Kidney (tissue), 14 donors: ENCODE data around the gene FATE1. TPM values are rescaled to one million over a fixed set of nuclear protein-coding genes. Genes with fewer than 3 reads are reported as not detected.

Experiments used
- DNase-seq, 5 donors: peaks; one replicate each; pipeline ENCODE4 v3.0.0-alpha.2; 2013 to 2020
- FAIRE-seq: peaks from 2 replicates; lab custom pipeline; 2012; peaks lifted over from hg19 to GRCh38; lab: Jason Lieb, UNC
- H3K27ac ChIP-seq, 2 donors: one replicate each; pipeline ENCODE4 v1.7.0; 2013; ENCODE audit warnings: low read depth in 2 of 2, low read length in 2 of 2, inconsistent platforms in 1 of 2
- H3K27me3 ChIP-seq: one replicate; pipeline ENCODE4 v1.7.1; 2013; ENCODE audit warnings: low read length, inconsistent platforms; ENCODE audit not compliant: control insufficient read depth, insufficient read depth
- H3K36me3 ChIP-seq, 3 donors: one replicate each; pipeline versions ENCODE4 v1.7.0 to v1.7.1; 2013; ENCODE audit warnings: low read length in 3 of 3, control low read depth in 1 of 3, inconsistent platforms in 1 of 3; ENCODE audit not compliant: insufficient read depth in 3 of 3, control insufficient read depth in 2 of 3
- H3K4me1 ChIP-seq, 3 donors: one replicate each; pipeline versions ENCODE4 v1.7.0 to v1.7.1; 2013; ENCODE audit warnings: low read length in 3 of 3, inconsistent platforms in 1 of 3, low read depth in 1 of 3; ENCODE audit not compliant: control insufficient read depth in 2 of 3, insufficient read depth in 2 of 3
- H3K4me3 ChIP-seq, 3 donors: one replicate each; pipeline versions ENCODE4 v1.7.0 to v1.8.1; 2013; ENCODE audit warnings: low read length in 3 of 3, control low read depth in 1 of 3, inconsistent platforms in 1 of 3
- H3K9ac ChIP-seq, 3 donors: one replicate each; pipeline versions ENCODE4 v1.7.0 to v1.7.1; 2013; ENCODE audit warnings: low read length in 3 of 3, control low read depth in 1 of 3, inconsistent platforms in 1 of 3
- H3K9me3 ChIP-seq, 3 donors: one replicate each; pipeline versions ENCODE4 v1.7.0 to v1.7.1; 2013; ENCODE audit warnings: low read length in 3 of 3, control low read depth in 1 of 3, inconsistent platforms in 1 of 3; ENCODE audit not compliant: control insufficient read depth in 2 of 3, insufficient read depth in 1 of 3
- intact Hi-C: fragments of 100-400 bp; cut with DNase I; formaldehyde crosslinking; loops from one replicate; pipeline ENCODE4 v1.11.1; 2022
- polyA plus RNA-seq: library from polyadenylated mRNA; stranded (reverse); fragments of 350-450 nt; fragmentation: Illumina TruSeq; extraction: RNeasy Lipid Tissue Mini Kit (QIAGEN cat#74804); gene quantifications from one replicate; pipeline ENCODE4 v1.2.3, GENCODE V29; 2014; ENCODE audit warnings: low read depth, low replicate concordance; ENCODE audit not compliant: insufficient read depth
- total RNA-seq: library from RNA; stranded (reverse); fragmentation: NEBNext Ultra II Directional; extraction: Animal tissue kit (Norgen Biotek cat#: 25700); gene quantifications from one replicate; pipeline ENCODE4 v1.2.1, GENCODE V29; 2021
- TF ChIP-seq, protein P1 (sequence below): IDR thresholded peaks from 3 replicates; pipeline ENCODE4 v1.5.1; 2012; ENCODE audit warnings: mild to moderate bottlenecking, moderate library complexity, borderline replicate concordance; ENCODE audit not compliant: insufficient read depth; ENCODE audit errors: extremely low read depth
- donor health status: control.
- donor health status: control.
- donor health status: control.
- donor health status: control.
- donor health status: control.
- donor health status: DM: yes; HTN: yes; CAD: no.
- donor health status: Normal renal cell carcinoma (clear cell type).

Gene FATE1
- total and polyA plus RNA-seq, 2 donors from 2014 or later: 0.52 TPM; not detected in 1

DNA sequence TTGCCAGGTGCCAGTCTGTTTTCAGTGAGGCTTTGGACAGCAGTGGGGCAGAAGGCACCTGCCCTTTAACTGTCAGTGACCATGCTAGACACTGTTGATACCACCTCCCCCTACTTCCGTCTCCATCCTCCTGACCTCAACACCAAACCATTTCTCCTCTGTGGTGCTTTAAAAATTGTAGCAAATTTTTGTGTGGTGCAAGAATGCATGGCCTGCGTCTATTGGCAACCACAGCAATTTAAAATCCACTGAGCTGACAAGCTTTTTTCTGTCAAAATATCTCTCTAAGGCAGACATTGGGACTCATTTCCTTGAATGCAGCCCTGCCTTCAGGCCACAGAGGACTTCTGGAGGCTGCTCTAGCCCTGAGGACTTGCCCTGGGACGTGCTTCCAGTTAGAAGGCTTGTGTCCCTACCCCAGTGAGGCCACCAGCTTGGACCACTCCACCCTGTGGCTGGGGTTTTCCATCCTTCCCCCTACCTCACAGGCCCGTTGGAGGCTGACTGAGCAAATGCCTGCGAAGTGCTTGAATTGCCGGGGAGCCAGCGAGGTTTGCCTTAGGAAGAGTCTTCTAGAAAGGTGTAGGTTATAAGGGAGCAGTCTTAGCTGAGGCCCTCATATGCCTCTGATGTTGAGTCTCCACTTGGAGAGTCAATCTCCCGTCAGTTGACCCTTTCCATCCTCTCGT is 13.7 kb upstream of the FATE1 start:
- DNase-seq (no peak), FAIRE-seq (no peak)
- no peaks in the 10 kb centered on the region for H3K9me3 ChIP-seq
- no peaks in the 10 kb centered on the region for H3K27me3 ChIP-seq
- TF ChIP-seq, protein P1, sequence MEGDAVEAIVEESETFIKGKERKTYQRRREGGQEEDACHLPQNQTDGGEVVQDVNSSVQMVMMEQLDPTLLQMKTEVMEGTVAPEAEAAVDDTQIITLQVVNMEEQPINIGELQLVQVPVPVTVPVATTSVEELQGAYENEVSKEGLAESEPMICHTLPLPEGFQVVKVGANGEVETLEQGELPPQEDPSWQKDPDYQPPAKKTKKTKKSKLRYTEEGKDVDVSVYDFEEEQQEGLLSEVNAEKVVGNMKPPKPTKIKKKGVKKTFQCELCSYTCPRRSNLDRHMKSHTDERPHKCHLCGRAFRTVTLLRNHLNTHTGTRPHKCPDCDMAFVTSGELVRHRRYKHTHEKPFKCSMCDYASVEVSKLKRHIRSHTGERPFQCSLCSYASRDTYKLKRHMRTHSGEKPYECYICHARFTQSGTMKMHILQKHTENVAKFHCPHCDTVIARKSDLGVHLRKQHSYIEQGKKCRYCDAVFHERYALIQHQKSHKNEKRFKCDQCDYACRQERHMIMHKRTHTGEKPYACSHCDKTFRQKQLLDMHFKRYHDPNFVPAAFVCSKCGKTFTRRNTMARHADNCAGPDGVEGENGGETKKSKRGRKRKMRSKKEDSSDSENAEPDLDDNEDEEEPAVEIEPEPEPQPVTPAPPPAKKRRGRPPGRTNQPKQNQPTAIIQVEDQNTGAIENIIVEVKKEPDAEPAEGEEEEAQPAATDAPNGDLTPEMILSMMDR: no peak
- no peak overlapping the region for H3K27ac ChIP-seq
- no peak overlapping the region for H3K4me3 ChIP-seq
- intact Hi-C loops: no loop called here
- no peak overlapping the region for H3K9ac ChIP-seq
- H3K4me1 ChIP-seq: no peaks in the 10 kb centered on the region
- H3K36me3 ChIP-seq: no peaks in the 10 kb centered on the region

DNA sequence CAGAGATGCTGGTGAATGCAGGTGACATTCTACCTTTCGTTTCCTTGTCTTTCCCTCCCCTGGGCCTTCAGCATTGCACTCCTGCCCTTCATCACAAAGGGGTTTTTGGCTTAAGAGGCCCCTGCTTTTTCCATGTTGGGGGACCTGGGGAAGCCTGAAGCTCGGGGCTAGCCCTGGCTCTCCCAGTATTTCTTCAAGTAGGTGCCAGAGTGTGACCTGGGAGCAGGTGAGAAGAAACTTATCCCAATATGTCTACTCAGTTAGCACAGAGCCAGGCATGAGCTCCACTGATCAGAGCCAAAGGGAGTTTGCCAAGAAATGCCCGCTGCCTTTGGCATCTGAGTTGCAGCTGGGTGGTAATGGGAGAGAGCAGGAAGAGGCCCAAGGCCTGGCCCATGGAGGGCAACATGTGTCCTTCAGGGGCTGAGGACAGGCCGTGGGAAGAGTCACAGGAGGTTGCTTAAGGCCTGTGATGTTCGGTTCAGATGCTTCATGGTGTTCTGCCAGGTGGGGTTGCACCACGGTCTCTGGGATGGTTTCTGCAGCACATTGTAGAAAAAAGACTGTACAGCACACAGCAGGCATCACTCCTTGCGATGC is 13.0 kb upstream of the FATE1 start:
- intact Hi-C loops: no loop called here
- Histone ChIP-seq H3K9me3 (no peaks in the 10 kb centered on the region), H3K27ac (no peak overlapping the region), H3K9ac (no peak overlapping the region), H3K4me3 (no peak overlapping the region), H3K27me3 (no peaks in the 10 kb centered on the region), H3K36me3 (no peaks in the 10 kb centered on the region), H3K4me1 (no peaks in the 10 kb centered on the region)
- TF ChIP-seq, protein P1: no peak
- FAIRE-seq: no peak
- no peak for DNase-seq

DNA sequence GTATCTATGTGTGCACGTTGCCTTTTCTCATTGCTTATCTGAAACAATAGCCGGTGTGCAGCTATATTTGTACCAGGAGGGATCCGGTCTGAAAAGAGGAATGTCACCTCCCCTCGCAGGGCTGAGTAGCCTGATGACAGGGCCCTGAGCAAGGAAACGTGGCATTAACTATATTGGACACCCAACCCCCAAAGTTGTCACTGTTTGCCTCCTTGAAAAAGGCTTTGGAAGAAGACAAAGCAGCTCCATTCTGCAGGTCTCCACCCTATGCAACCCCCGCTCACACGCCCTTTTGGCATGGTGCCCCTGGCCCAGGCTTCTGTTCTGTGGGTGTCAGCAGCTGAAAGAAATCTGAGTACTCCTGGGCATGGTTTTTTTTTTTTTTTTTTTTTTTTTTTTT is 12.3 kb upstream of the FATE1 start:
- DNase-seq: peak in 1 of 5 donors; percentile 25
- intact Hi-C loops: no loop called here
- TF ChIP-seq, protein P1: no peak
- H3K9ac ChIP-seq: no peak overlapping the region
- H3K27me3 ChIP-seq: no peaks in the 10 kb centered on the region
- no peak for FAIRE-seq
- H3K9me3 ChIP-seq: no peaks in the 10 kb centered on the region
- no peaks in the 10 kb centered on the region for H3K36me3 ChIP-seq
- H3K4me1 ChIP-seq: no peaks in the 10 kb centered on the region
- H3K27ac ChIP-seq: no peak overlapping the region
- no peak overlapping the region for H3K4me3 ChIP-seq
